T-helper 1 cell treated with Interleukin-12 subunit alpha and Interleukin-12 subunit beta and Interleukin-4 antibody, amounts not matched to agents 30 ng/mL and 1 ng/mL, for 36 hours (primary cell): ENCODE data around the gene ZNF358. TPM values are rescaled to one million over a fixed set of nuclear protein-coding genes. Genes with fewer than 3 reads are reported as not detected.

Source experiments
- intact Hi-C: fragments of 100-400 bp; cut with micrococcal nuclease; formaldehyde crosslinking; loops from one replicate; pipeline ENCODE4 v1.15.1; 2024
- total RNA-seq: library from RNA; stranded (reverse); gene quantifications from 2 replicates; pipeline ENCODE4 v1.2.3, GENCODE V29; 2022

The ZNF358 gene
- total RNA-seq, 1 donor from 2014 or later: 5.9 TPM

GRCh38 chr19:7534531-7535046 is 18.7 kb downstream of the ZNF358 start:
- intact Hi-C loops: loop anchor here (1.0 to 10.0 kb wide), 10 partner anchors 12 to 1630 kb away; partner anchors contain the start of genes MAP2K7, MCOLN1, NDUFA11 and PET100

GRCh38 chr19:7535047-7535997 is 19.4 kb downstream of the ZNF358 start, which contains the start of gene PNPLA6:
TSS of gene PNPLA6 (plus strand) at chr19:7535717. CDS start at chr19:7535789, 72 bp downstream.
- intact Hi-C loops: loop anchor here (1.0 to 10.0 kb wide), 8 partner anchors 16 to 1631 kb away; partner anchors contain the start of genes NDUFA11, PET100, PEX11G and RANBP3

- intact Hi-C loops: loop anchor here (1.0 to 10.0 kb wide), 8 partner anchors 15 to 1631 kb away; partner anchors contain the start of genes NDUFA11, PET100, PEX11G and RANBP3
Observed at GRCh38 chr19:7535998-7536695, 20.2 kb downstream of the ZNF358 start.

- intact Hi-C loops: loop anchor here (10.0 kb wide), 2 partner anchors 1564 to 1634 kb away; partner anchors contain the start of genes NDUFA11, RANBP3 and VMAC
Observed at GRCh38 chr19:7538990-7539389, 23.1 kb downstream of the ZNF358 start.

GRCh38 chr19:7539827-7540425 is 24.0 kb downstream of the ZNF358 start:
- intact Hi-C loops: loop anchor here (10.0 kb wide), 2 partner anchors 1565 to 1635 kb away; partner anchors contain the start of genes NDUFA11, RANBP3 and VMAC

- intact Hi-C loops: no loop called here
Observed at GRCh38 chr19:7540761-7541474, 25.0 kb downstream of the ZNF358 start.

GRCh38 chr19:7541475-7541824 is 25.5 kb downstream of the ZNF358 start:
- intact Hi-C loops: no loop called here

GRCh38 chr19:7541828-7542443 is 26.0 kb downstream of the ZNF358 start:
- intact Hi-C loops: no loop called here

- intact Hi-C loops: no loop called here
Observed at GRCh38 chr19:7542556-7543348, 26.8 kb downstream of the ZNF358 start.

- intact Hi-C loops: no loop called here
Observed at GRCh38 chr19:7544626-7545025, 28.7 kb downstream of the ZNF358 start.

- intact Hi-C loops: no loop called here
Observed at GRCh38 chr19:7545300-7545699, 29.4 kb downstream of the ZNF358 start.

- intact Hi-C loops: no loop called here
Observed at GRCh38 chr19:7545904-7546303, 30.0 kb downstream of the ZNF358 start.

- intact Hi-C loops: no loop called here
Observed at GRCh38 chr19:7547159-7547558, 31.3 kb downstream of the ZNF358 start.

- intact Hi-C loops: no loop called here
Observed at GRCh38 chr19:7549429-7550148, 33.7 kb downstream of the ZNF358 start.

GRCh38 chr19:7550169-7550770 is 34.4 kb downstream of the ZNF358 start:
- intact Hi-C loops: no loop called here

- intact Hi-C loops: loop anchor here (1.0 kb wide), 1 partner anchor 16 kb away; the partner anchor contains the start of gene PNPLA6
Observed at GRCh38 chr19:7550987-7551761, 35.3 kb downstream of the ZNF358 start.

GRCh38 chr19:7552781-7553180 is 36.9 kb downstream of the ZNF358 start:
- intact Hi-C loops: no loop called here
